OCI-LY7 (cell line): ENCODE measurements around the gene DST.

Experiments
- CTCF ChIP-seq: fragments of 200-600 bp; sonication (generic); conservative IDR thresholded peaks from 2 replicates; pipeline ENCODE4 v1.5.1; 2014; ENCODE audit warnings: mild to moderate bottlenecking, antibody characterized with exemption, low read length, moderate library complexity, mixed read lengths
- EZH2phosphoT487 ChIP-seq: fragments of 200-600 bp; sonication (generic); IDR thresholded peaks from 2 replicates; pipeline ENCODE4 v1.6.1; 2018; ENCODE audit warnings: low read depth, borderline replicate concordance, mild to moderate bottlenecking, mixed run types, antibody characterized with exemption, low read length, moderate library complexity, mixed read lengths

GRCh38 chr6:56613247-56613851, 29.3 kb downstream of the DST start:
- TF ChIP-seq CTCF (no peak), EZH2phosphoT487 (no peak)
